OCI-LY1 (cell line): ENCODE results near the gene ZFPM1.

Experiments used
- CTCF ChIP-seq: fragments of 200-600 bp; sonication (generic), shearing (Covaris generic); IDR thresholded peaks from 2 replicates; pipeline ENCODE4 v1.5.1; 2017; ENCODE audit warnings: mild to moderate bottlenecking, antibody characterized with exemption, low read length, moderate library complexity, mixed read lengths
- EZH2 ChIP-seq: fragments of 200-600 bp; sonication (generic), shearing (Covaris generic); IDR thresholded peaks from 2 replicates; pipeline ENCODE4 v1.8.0; 2017; ENCODE audit warnings: borderline replicate concordance, mixed run types, mild to moderate bottlenecking, antibody characterized with exemption, low read length, moderate library complexity, mixed read lengths

- no peak for TF ChIP-seq CTCF
- TF ChIP-seq EZH2 = no peak
Measured at GRCh38 chr16:88462396-88462795, 9.3 kb downstream of the ZFPM1 start.
